GM19455 (cell line): ENCODE results near the gene CDC20.
A peak's percentile ranks its signal among the peaks of the same experiment; 100 is the strongest.
"Not testable (repeated sequence)": the region's sequence is repeated elsewhere in the genome, so short reads cannot be mapped to it uniquely, and the experiment has no call there.

ENCODE experiments used
- ATAC-seq: cut with Tn5 transposase; IDR thresholded peaks from one replicate; pipeline ENCODE4 v1.9.1; 2021; ENCODE audit not compliant: unreplicated experiment

The CDC20 gene

DNA sequence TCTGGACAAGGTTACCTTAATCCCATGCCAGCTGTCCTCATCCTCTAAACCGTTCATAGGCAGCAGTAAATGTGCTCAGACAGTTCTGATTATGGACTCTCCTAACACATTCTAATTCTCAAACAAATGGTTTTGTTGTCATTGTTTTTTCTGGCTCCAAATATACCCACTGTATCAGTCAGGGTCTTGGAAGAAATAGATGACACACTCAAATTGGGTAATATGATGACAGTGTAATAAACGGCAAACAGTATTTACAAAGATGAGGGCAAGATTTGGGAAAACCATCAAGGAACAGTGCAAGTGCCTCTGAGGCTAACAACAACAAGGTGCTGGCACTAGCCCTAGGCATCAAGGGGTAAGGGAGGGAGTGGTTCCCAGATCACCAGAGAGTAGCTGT lies 4.3 kb upstream of the CDC20 start:
- ATAC-seq = no peak

DNA sequence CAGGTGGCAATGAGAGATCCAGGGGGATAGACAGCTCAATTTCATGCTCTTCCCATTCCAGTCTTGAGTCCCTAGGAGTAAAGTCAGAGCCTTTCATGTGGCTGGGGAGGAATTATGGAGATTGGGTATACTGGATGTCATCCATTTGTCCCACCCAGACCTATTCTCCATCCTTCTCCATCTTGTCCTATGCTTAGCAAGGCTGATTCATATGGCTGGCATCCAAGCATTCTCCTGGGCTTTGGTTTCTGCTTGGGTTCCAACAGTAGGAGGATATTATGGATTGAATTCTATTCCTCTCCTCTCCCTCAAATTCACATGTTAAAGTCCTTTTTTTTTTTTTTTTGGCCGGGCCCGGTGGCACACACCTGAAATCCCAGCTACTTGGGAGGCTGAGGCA lies 3.8 kb upstream of the CDC20 start:
- no peak for ATAC-seq

DNA sequence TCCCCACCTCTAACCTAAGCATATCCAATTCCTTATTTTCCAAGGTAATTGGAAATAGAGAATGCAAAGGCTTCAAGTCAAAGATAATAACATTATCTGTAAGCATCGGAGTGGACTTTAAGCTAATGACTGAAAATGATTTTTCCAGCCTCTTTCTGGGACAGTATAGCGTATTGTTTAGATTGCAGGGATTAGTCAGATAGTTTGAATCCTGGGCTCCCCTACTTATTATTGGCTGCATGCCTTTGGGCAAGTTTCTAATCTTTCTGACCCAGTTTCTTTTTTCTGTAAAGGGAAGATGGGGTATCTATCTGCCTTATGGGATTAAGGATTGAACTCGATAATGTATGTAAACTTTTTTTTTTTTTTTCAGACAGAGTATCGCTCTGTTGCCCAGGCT lies 1.5 kb upstream of the CDC20 start:
- ATAC-seq = no peak

DNA sequence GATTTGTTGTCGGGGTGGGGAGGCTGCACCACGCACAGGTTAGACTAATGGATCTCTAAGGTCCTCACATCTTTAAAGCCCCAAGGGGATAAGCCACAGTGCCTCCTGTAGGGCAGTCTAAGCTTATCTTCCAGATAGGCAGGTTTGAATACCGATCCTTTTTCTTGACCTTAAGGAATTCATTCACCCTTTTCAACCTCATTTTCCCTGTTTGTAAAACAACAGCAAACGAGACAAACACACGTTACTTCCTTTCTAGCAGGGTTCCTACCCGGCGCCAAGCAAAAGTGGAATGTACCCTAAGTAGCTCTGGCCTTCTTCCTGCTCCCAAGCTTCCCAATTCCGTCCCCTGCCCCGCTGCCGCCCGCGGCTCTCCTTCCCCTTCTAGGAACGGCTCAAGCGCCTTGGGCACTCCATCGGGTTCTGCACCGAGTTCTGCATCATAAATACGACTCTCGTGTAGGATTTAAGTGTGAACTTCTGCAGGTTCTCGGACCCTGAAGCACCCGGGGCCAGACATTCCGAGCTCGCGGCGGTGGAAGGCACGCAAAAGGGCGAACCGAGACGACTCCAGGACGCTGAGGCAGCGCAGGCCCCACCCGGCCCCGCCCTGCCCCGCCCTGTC lies 548 bp upstream of the CDC20 start:
- ATAC-seq = peak; percentile 26

DNA sequence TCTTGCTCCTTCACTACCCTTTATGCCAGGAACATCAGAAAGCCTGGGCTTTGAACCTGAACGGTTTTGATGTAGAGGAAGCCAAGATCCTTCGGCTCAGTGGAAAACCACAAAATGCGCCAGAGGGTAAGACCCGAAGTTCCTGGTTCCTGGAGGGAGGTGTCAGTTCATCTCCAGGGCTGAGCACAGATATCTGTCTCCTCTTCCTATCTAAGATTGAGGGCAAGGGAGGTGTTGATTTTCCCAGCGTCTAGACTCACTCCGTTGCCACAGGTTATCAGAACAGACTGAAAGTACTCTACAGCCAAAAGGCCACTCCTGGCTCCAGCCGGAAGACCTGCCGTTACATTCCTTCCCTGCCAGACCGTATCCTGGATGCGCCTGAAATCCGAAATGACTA lies 915 bp downstream of the CDC20 start:
- ATAC-seq = no peak

DNA sequence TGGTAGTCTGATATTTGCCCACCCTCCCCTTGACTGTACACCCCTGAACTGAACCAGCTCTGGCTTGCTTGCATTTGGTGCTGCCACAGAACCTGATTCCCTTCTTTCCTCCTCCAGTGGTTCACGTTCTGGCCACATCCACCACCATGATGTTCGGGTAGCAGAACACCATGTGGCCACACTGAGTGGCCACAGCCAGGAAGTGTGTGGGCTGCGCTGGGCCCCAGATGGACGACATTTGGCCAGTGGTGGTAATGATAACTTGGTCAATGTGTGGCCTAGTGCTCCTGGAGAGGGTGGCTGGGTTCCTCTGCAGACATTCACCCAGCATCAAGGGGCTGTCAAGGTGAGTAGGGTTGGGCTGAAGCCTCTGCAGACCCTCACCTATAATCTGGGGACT lies 1.8 kb downstream of the CDC20 start:
- ATAC-seq = no peak

DNA sequence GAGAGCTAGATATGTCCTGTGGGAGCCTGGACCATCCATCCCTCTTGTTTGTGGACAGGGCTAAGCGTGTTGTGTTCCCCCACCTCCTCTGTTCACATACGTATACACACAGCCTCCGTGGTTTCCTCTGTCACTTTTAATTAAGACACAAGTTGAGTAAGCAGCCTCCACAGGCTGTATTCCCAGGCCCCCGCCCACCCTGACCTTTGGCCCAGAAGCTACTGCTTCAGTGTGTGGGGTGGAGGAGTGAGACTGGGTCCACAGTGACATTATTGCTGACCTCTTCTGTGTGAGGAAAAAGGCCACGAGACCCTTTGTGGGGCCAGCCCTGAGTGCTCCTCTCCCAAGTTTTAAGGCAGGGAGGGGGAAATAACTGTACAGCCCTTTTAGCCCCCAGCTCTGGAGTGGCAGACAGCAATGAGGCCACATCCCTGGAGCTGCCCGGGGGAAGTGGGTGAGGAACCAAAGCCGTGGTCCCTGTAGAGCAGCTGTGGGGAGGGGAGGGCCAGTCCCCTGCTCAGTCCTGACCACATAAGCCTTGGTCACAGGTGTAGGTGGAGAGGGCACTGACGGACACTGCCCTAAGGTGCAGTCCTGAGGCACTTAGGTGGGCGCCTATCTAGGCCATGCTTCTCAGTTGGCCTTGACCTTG lies 4.6 kb downstream of the CDC20 start:
- ATAC-seq = no peak

DNA sequence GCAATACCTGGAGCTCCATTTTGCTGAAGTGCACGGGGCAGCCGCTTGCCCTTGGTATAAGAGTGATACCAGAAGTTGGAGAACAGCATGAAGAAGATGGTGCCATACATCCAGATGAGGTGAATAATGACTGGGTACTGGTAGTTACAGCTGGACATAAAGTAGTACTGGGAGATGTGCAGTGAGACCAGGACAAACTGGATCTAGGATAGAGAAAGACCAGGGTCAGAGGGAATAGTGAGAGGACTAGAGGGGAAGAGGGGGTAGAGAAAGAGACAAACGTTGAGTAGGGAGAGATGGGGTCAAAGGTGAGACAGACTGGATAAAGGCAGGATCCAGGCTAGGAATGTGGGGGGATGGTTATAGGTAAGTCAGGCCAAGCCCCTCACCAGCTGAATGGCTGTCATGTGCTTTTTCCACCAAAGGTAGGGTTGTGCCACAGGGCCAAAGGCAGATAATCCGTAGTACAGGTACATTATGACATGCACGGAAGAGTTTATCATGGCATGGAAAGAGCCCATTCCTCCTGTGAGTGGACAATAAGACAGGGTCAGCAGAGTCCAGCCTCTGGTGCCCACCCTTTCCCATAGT lies 5.2 kb downstream of the CDC20 start:
- no peak for ATAC-seq

DNA sequence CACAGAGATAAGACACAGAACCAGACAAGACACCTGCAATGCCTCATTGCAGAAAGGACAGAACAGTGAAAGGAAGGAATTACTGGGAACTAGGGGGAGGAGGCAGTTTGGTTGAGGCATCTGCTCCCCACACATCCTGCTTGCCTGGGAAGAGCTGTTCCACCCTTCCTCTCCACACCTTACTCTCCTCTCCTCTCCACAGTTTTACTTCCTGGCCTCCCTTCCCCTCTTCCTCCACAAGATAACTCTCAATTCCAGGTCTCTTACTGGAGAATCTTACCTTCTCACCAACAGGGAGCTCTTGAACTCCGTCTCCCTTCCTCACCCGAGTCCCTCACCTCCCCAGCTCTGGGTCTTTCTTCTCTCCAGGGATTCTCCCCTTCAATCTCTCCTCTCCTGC lies 6.9 kb downstream of the CDC20 start:
- no peak for ATAC-seq

DNA sequence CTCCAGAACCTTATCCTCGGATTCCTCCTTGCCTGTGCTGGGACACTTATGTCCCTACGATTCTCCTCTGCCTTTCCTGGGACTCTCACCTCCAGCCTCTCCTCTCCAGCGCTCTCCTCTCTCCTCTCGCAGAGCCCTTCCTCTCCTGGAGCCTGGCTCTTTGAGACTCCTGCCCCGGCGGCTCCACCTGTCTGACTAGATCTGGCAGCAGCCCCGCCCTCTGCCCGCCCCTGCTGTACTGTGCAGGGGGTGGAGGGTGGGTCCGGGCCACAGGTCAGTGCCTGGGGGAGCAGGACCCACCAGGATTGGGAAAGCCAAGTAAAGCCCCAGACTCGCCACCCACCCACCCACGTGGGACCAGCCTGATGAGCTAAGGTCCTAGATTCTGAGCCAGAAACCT lies 7.4 kb downstream of the CDC20 start:
- no peak for ATAC-seq

DNA sequence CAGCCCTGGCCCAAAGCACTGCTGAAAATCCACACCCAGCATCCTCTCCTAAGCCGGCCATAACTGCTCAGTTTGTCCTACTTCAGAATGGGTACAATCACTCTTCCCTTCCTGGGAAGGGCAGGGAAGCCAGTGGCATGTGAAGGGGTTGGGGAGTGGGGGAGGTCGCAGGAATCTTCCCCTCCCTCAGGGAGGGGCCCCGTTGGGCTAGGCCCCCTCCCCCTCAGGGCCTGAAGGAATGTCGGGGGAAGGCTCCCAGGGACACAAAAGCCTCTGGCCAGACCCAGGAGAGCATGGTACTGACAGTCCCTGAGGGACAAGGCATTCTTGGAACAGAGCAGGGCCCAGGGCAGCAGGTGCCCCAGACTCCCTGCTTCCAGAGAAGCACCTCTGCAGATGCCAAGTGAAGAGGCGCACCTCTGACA lies 7.8 kb downstream of the CDC20 start:
- no peak for ATAC-seq

DNA sequence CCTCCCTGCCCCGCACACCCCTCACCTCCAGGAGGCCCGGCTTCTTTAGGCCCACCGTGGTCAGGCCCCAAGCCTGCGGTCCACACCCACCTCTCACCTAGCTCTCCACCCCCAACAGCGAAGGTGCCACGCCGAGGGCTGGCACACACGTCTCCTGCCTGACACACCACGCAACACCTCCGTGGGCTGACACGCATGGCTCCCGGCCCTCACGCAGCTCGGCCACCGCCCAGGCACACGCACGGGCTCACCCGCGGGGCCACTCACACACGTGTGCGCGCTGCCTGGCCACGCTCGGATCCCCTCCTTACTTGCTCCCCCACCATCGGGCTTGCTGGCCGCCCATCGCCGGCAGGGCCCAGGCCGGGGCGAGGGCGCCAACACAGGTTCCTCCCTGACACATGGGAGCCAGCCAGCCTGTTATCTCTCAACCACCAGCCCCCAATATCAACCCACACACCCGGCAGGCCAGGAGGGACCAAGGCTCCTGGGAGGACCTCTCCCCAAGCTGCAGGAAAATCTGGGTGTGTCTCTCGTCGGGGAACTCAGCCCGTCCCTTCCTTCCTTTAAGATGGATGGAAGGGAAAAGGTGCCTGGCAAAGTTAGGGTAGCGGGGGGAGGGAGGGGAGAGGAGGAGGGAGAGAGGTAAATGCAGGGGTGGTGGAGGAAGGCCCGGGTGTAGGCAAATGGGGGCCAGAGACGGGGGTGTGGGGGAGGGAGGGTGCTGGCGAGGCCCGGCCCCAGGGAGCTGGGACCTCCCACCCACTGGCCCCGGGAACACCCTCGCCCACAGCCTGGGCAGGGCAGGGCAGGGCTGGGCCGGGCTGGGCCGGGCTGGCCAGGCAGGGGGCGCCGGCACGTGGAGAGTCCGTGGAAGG lies 8.5 kb downstream of the CDC20 start:
- ATAC-seq = peak; percentile 37

DNA sequence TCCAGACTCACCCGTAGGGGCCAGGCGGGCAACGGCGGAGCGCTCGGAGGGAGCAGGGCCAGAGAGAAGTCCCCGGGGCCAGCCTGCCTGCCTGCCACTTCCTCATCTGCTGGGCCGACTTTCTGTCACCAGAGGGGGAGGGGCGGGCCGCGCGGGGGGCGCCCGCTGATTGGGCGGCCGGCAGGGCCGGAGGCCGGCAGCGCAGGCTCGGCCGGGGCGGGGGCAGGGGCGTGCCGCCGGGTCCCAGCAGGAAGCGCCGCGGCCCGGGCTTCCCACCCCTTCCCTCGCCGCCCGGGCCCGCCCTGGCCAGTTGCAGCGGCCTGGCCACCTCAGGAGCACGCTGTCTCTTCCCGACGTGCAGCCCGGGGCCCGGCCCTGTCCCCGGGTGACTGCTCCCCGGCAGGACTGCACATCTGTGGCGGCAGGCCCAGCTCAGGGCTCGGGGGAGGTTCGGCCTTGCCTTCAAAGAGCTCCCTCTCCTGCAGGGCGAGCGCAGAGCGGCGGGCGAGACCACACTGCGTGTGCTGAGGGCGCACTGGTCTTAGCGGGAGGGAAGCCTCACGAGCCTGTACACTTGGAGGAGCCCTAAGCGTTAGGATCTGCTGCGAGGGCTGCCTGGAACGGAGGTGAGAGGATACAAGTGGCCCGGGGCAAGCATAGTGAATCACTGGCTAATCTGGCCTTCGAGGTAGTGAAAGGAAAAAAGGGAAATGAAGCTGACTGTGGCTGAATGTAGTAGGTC lies 9.3 kb downstream of the CDC20 start, which contains the start of gene ELOVL1:
ELOVL1 (minus strand) TSS at position 108 of the 742 bp plus-strand sequence. CDS start 2,402 bp downstream, outside the sequence.
- ATAC-seq = peak; percentile 77

DNA sequence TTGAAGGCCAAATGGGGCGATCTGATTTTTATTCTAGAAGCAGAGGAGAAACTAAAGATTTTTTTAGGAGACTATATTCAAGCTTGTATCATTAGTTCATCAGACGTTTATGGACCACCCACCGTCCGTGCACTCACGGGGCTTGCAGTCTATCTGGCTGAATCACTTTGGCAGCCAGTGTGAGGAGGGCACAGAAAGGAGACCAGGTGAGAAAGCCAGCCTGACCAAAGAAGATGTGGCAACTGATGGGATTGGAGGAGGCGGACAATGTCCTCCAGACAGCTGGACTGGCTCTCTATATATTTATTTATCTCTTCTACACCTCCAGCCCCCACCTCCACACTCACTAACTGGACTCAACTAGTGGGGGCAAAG lies 9.9 kb downstream of the CDC20 start:
- ATAC-seq = no peak

DNA sequence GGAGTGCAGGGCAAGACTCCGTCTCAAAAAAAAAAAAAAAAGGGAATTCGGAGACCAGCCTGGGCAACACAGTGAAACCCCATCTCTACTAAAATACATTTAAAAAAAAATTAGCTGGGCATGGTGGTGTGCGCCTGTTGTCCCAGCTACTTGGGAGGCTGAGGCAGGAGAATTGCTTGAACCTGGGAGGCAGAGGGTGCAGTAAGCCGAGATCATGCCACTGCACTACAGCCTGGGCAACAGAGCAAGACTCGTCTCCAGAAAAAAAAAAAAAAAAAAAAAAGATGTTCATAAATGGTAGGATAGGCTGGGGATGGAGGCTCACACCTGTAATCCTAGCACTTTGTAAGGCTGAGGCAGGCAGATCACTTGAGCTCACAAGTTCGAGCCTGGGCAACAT lies 11.0 kb downstream of the CDC20 start:
- not testable (repeated sequence) for ATAC-seq

DNA sequence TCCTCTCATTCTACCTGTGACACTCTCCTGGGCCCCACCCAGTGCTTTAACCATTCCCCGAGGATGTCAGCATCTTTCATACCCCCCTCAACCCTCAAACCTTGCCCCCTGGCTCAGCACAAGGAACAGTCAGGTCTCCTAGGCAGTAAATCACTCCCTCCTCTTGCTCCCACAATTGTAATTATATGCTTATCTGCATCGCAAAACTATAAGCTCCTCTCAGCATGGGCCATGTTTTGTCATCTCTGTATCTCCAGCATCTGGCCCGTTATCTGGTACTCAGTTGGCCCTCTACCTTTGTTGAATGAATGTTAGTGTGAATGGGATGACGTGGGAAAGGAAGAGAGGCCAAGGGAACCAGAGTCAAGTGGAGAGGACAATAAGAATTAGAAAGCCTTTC lies 11.8 kb downstream of the CDC20 start:
- ATAC-seq = no peak

DNA sequence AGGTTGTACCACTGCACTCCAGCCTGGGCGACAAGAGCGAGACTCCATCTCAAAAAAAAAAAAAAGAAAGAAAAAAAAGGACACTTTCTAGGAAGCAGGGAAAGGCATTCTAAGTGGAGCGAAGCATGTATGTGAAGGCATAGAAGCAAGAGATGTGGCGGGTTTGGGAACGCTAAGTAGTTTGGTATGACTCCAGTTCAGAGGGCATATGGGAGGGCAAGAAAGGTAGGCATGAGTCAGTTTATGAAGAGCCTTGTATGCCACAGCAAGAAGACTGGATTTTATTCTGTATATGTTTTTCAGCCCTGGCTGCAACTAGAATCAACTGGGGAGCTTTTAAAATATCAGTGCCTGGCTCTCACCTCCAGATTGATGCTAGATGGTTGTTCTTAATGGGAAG lies 13.4 kb downstream of the CDC20 start:
- no peak for ATAC-seq

DNA sequence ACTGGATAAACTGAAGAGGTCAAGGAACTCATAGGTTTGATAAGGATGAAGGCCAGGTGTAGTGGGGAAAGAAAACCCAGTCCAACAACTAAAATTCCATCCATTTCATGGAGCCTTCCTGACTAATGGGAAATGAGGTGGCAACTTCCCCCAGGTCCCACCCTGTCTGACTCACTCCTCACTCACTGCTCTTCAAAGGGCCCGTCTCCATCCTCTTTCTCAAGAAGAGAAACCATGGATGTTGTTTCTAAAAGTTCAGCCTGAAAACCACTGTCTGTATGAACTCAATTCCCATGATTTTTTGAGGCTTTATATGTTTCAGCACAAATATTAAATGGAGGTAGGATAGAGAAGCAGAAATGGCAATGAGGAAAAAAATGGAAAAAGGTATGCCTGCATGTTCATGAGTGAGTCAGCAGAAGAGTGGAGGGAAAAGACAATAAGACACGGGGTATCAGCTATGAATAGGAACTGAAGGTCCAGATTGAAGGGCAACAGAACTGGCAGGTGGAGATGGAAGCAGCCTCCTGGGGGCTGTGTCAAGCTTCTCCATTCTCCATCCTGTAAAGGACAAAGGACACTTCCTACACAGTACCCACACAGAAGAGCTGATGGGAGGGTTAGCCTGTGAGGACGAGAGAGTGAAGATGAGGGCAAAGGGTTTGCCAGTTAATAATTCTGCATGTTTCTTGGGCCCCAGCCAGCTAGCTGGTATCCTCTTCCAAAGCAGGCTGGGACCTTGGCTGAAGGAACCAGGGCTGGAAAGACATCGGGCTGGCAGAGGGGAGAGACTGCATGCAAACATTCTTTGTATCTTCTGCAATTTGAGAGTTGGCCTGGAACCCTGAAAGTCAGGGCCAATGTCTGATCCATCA lies 14.5 kb downstream of the CDC20 start:
- ATAC-seq = no peak

DNA sequence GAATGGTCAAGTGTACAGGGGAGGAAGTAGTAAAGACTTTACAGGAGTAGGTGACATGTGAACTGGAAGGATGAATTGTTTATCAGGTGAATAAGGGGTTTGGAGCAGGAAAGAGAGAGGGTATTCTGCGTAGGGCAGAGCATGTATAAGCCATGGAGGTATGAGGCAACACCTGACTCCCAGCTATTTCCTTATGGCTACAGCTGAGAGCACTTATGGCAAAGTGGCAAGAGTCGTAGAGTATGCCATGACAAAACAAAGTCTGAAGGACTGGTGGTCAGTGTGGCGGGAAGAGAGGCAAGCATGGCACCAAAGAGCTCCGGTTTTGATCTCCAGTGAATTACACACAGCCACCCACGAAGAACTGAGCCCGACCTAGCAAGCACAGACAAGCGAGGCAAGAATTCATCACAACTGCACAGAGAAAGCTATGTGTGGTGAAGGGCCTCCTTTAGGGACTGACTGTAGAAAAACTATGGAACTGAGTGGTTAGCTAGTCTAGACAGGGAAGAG lies 18.0 kb downstream of the CDC20 start:
- no peak for ATAC-seq

DNA sequence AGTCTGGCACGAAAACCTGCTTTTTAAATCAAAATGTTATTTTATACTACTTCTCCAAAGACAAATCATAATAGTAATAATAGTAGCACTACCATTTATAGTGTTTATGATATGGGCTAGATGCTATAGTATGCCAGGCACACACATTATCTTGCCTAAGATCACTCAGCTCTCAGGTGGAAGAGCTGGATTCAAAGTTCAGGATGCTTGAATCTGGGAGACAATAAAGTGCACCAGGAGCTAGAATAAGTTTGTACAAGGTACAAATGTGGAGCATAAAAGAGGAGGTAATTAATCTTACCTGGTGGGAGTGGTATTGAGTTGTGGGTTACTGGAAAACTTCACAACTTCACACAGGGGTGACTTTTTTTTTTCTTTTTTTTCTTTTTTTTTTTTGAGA lies 19.1 kb downstream of the CDC20 start:
- no peak for ATAC-seq
